ENCODE measurements around the gene CHRM5.

DNA sequence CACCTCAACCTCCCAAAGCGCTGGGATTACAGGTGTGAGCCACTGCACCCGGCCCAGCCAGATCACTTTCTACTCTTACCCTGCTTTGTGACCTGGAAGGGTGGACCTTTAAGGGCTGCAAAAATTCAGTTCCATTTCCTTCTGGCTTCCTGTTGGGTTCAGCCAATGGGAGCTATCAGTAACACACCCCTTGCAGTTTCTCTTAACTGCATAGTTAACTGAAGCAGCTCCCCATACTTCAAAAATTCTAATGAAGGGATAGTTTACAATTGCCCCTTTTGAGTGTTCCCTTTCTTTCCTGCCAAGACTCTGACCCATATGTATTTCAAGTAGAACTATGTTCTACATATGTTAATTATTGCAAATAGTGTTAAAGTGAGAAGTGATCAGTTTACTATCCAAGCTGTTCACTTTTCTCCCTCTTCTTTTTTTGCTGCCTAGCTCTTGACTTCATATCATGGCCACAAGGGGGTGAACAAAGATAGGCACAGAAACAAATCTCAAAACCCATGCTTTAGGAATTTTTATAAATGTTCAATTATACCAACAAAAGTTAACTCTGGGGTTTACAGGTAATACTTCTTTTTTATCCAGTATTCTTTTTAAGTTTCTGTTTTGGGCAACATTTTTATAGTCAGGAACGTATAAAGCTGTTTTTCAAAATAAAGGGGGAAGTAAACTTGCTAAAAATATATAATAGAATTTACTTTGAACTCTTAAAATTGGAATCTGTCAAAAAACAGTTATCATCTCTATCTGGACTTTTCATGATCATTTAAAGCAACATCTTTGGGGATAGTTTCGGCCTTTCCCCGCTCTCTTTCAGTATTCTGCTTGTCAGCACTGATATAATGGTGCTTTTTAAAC is 141.7 kb downstream of the CHRM5 start:
- TF ChIP-seq MEF2A (IDR thresholded peaks at IDR 0.05; ENCODE audit: control insufficient read depth, low read depth, low read length) (no peak), HNRNPL (IDR thresholded peaks at IDR 0.05; ENCODE audit: low read depth, low read length) (no peak), MYNN (IDR thresholded peaks at IDR 0.05) (no peak), MYNN (CRISPR knock-in tag; IDR thresholded peaks at IDR 0.05) (no peak), ATF4 (CRISPR knock-in tag; IDR thresholded peaks at IDR 0.05) (no peak), POLR2AphosphoS5 (IDR thresholded peaks at IDR 0.05; ENCODE audit: control insufficient read depth, insufficient read depth, low read depth, low read length) (no peak), DPF2 (IDR thresholded peaks at IDR 0.05) (no peak), DIDO1 (tag; IDR thresholded peaks at IDR 0.05; ENCODE audit: low read depth) (no peak), MAZ (CRISPR knock-in tag; conservative IDR thresholded peaks at IDR 0.05 in 1 of 2, IDR thresholded peaks at IDR 0.05 in 1 of 2) (no peak), NFIC (IDR thresholded peaks at IDR 0.05) (no peak), GABPA (tag; conservative IDR thresholded peaks at IDR 0.05; ENCODE audit: low read depth) (no peak)

Data from K562 (cell line).